BE2C (cell line): ENCODE measurements around the gene DNAJA1.
A peak's percentile ranks its signal among the peaks of the same experiment; 100 is the strongest.

ENCODE experiments used
- DNase-seq: peaks from one replicate; pipeline ENCODE4 v3.0.0-alpha.2; 2020
- H3K27me3 ChIP-seq: fragments of 250-450 bp; sonication (Bioruptor Pico); 2 replicates; pipeline ENCODE4 v1.5.1; 2020; ENCODE audit warnings: mild to moderate bottlenecking
- H3K36me3 ChIP-seq: fragments of 250-450 bp; sonication (Bioruptor Pico); 2 replicates; pipeline ENCODE4 v1.5.1; 2020; ENCODE audit warnings: mild to moderate bottlenecking
- H3K4me1 ChIP-seq: fragments of 250-450 bp; sonication (Bioruptor Pico); 2 replicates; pipeline ENCODE4 v1.5.1; 2020
- H3K4me3 ChIP-seq: 2 replicates; pipeline ENCODE4 v1.5.1; 2011; ENCODE audit warnings: low read depth, low read length
- H3K9me3 ChIP-seq: fragments of 250-450 bp; sonication (Bioruptor Pico); 2 replicates; pipeline ENCODE4 v1.5.1; 2020
- TF ChIP-seq, protein P1 (sequence below): IDR thresholded peaks from 2 replicates; pipeline ENCODE4 v1.5.1; 2012; ENCODE audit warnings: mild to moderate bottlenecking, low read depth, low read length

Gene DNAJA1

DNA sequence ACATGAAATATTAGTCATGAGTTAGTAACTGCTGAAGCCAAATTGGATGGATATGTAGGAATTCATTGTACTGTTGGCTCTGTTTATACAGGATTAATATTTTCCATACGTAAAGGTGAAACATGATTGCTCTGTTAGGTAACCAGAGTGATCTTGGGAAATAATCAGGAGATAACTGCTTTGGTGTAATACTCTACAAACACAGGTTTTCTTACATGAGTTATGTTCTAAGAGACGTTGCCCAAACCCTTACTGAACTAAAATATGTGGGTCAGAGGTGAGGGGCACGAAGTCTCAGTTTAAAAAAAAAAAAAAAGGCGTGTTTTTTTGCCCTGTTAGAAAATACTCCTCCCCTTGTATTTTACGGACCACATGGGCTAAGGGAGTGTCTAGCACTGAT, 7.8 kb downstream of the DNAJA1 start:
- Histone ChIP-seq H3K27me3 (no peaks in the 10 kb centered on the region), H3K4me3 (no peak overlapping the region), H3K36me3 (peaks cover 100% of the 10 kb centered on the region), H3K9me3 (no peaks in the 10 kb centered on the region), H3K4me1 (peaks cover 6% of the 10 kb centered on the region)
- DNase-seq, result no peak
- TF ChIP-seq, protein P1, sequence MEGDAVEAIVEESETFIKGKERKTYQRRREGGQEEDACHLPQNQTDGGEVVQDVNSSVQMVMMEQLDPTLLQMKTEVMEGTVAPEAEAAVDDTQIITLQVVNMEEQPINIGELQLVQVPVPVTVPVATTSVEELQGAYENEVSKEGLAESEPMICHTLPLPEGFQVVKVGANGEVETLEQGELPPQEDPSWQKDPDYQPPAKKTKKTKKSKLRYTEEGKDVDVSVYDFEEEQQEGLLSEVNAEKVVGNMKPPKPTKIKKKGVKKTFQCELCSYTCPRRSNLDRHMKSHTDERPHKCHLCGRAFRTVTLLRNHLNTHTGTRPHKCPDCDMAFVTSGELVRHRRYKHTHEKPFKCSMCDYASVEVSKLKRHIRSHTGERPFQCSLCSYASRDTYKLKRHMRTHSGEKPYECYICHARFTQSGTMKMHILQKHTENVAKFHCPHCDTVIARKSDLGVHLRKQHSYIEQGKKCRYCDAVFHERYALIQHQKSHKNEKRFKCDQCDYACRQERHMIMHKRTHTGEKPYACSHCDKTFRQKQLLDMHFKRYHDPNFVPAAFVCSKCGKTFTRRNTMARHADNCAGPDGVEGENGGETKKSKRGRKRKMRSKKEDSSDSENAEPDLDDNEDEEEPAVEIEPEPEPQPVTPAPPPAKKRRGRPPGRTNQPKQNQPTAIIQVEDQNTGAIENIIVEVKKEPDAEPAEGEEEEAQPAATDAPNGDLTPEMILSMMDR, result no peak

DNA sequence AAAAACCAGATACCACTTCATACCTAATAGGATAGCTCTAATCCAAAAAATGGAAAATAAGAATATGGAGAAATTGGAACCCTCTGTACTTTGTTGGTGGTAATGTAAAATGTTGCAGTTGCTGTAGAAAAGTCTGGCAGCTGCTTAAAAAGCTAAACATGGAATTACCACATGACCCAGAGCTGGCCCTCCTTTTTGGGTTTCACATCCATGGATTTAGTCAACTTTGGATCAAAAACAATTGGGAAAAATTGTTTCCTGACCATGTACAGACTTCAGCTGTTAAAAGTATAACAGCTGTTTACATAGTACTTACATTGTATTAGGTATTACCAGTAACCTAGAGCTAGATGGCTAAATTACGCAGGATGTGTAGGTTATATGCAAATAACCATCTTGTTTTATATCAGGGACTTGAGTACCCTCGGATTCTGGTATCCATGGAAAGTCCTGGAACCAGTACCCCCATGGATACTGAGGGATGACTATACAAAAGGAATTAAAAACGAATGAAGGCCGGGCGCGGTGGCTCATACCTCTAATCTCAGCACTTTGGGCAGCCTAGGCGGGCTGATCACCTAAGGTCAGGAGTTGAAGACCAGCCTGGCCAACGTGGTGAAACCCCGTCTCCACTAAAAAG, 15.8 kb downstream of the DNAJA1 start:
- Histone ChIP-seq H3K27me3 (no peaks in the 10 kb centered on the region), H3K36me3 (peaks cover 48% of the 10 kb centered on the region), H3K4me3 (no peak overlapping the region), H3K4me1 (no peaks in the 10 kb centered on the region), H3K9me3 (no peaks in the 10 kb centered on the region)
- DNase-seq, result no peak
- TF ChIP-seq, protein P1, result no peak

DNA sequence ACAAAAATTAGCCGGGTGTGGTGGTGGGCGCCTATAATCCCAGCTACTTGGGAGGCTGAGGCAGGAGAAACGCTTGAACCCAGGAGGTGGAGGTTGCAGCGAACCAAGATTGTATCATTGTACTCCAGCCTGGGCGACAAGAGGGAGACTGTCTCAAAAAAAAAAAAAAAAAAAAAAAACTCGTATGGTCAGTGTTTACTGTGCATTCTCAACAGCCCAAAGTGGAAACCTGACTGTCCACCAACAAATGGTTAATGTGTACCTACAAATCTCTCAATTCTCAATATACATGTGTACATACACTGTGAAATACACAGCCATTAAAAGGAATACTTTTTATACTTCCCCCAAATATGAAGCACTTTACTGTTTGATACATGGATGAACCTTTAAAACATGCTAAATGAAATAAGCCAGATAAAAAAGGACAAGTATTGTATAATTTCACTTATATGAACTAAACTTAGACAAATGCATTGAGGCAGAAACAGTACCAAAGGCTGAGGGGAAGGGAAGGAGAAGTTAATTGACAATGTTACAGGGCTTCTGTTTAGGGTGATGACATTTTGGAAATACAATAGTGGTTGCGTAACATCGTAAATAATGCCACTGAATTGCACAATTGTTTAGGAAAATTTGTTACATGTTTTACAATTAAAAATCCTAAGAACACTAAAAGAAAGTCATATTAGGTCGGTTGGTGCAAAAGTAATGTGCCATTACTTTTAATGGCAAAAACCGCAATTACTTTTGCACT, 16.5 kb downstream of the DNAJA1 start:
- Histone ChIP-seq H3K9me3 (no peaks in the 10 kb centered on the region), H3K4me3 (no peak overlapping the region), H3K27me3 (no peaks in the 10 kb centered on the region), H3K4me1 (no peaks in the 10 kb centered on the region), H3K36me3 (peaks cover 44% of the 10 kb centered on the region)
- TF ChIP-seq, protein P1, result no peak
- no peak for DNase-seq

DNA sequence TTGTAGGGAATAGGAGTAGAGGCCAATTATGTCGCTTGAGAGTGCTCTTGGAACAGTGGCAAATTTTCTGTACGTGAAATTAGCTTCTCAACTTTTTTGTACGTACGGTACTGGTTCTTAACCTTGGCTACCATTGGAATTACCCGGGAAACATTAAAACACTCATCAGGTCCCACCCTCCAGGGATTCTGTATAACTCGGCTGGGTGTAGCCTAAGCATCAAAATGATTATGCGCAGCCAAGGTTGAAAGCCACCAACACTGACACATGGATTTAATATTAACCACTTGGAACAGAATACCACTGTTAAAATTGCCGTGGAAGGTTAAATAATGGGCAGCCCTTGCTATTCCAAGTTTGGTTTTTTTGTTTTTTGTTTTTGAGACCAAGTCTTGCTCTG, 17.4 kb downstream of the DNAJA1 start:
- Histone ChIP-seq H3K27me3 (no peaks in the 10 kb centered on the region), H3K4me1 (no peaks in the 10 kb centered on the region), H3K9me3 (no peaks in the 10 kb centered on the region), H3K4me3 (no peak overlapping the region), H3K36me3 (peaks cover 40% of the 10 kb centered on the region)
- TF ChIP-seq, protein P1, result no peak
- DNase-seq, result no peak

DNA sequence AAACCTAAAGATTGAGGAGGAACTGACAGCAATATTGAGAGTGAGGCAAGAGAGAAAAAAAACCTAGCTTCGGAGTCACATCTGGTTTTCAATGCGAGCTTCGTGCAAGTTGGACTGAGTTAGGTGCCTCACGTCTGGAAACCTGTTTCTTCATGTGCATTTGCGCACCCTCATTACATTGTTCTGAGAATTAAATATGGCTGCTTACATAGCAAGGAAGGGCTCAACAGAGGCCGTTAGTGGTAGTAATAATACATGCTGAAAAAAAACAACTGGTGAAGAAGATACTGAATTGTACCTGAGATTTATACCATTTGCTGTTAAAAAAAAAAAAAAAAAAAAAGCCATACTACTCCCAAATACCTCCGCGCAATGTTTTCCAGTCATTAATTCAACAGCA, 18.6 kb downstream of the DNAJA1 start:
- TF ChIP-seq, protein P1, result no peak
- Histone ChIP-seq H3K4me3 (peak overlapping the region; percentile 65), H3K27me3 (no peaks in the 10 kb centered on the region), H3K4me1 (no peaks in the 10 kb centered on the region), H3K36me3 (peaks cover 33% of the 10 kb centered on the region), H3K9me3 (no peaks in the 10 kb centered on the region)
- DNase-seq, result no peak

DNA sequence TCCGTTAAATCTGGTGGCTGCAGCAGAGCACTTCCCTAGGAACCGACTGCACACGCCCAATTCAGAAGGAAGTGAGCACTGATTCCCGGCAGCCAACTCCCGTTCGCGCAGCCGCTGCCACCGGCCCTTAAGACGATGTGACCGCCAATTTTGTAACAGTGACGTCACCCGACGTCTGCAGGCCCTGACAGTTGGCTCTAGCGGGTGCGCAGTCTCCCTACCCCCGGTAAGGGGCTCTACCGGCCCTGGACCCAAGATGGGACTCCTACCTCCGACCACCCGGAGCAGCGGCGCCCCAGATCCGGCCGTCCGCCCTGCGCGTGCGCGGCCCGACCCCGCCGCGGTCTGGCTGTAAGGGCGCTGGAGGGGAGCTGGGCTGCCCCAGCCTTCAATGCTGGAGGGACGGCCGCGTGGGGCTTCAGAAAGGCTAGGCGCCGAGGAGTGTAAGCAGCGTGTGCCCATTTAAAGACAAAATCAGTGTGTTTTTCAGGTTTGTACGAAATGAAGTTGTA, 19.1 kb downstream of the DNAJA1 start:
- peaks cover 32% of the 10 kb centered on the region for H3K36me3 ChIP-seq
- peak overlapping the region; percentile 65 for H3K4me3 ChIP-seq
- DNase-seq, result peak; percentile 85
- H3K4me1 ChIP-seq, result no peaks in the 10 kb centered on the region
- no peaks in the 10 kb centered on the region for H3K27me3 ChIP-seq
- TF ChIP-seq, protein P1, result no peak
- no peaks in the 10 kb centered on the region for H3K9me3 ChIP-seq
